Right lobe of liver (tissue), 4 donors: Measurements from ENCODE around the gene SPA17.

Source experiments
- POLR2A ChIP-seq: fragments of 450-650 bp; IDR thresholded peaks from one replicate; pipeline ENCODE4 v1.6.1; 2017; ENCODE audit warnings: antibody characterized with exemption, mild to moderate bottlenecking
- TF ChIP-seq, protein P1 (sequence below), 4 donors: fragments of 200-600 bp in 3 of 4; fragments of 450-650 bp in 1 of 4; IDR thresholded peaks; one replicate each; pipeline versions ENCODE4 v1.5.1 to v1.8.0; 2016 to 2022; ENCODE audit warnings: antibody characterized with exemption in 4 of 4, mild to moderate bottlenecking in 2 of 4
- donor health status: DM: no; HTN: no; CAD: no.
- donor health status: DM: no; HTN: no; CAD: no.
- donor health status: DM: no; HTN: yes; CAD: no.

DNA sequence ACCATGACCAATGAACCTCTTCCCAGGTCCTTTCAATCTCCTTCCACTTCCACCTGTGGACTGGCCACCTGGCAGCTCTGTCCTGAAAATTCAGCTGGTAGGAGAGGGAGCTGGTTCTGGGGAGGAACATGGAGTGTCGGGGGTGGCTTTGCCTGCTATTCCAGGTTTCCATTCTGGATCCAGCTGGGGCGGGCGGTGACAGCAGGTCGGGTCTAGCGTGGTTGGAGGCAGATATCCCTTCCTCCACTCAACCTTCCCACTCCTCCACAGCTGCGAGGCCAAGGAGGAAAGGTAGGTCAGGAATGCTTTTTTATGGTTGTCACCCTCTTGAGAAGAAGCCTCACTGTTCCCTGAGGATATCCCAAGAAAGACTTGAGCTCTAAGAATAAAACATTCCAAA is 69.3 kb downstream of the SPA17 start:
- TF ChIP-seq, protein P1, sequence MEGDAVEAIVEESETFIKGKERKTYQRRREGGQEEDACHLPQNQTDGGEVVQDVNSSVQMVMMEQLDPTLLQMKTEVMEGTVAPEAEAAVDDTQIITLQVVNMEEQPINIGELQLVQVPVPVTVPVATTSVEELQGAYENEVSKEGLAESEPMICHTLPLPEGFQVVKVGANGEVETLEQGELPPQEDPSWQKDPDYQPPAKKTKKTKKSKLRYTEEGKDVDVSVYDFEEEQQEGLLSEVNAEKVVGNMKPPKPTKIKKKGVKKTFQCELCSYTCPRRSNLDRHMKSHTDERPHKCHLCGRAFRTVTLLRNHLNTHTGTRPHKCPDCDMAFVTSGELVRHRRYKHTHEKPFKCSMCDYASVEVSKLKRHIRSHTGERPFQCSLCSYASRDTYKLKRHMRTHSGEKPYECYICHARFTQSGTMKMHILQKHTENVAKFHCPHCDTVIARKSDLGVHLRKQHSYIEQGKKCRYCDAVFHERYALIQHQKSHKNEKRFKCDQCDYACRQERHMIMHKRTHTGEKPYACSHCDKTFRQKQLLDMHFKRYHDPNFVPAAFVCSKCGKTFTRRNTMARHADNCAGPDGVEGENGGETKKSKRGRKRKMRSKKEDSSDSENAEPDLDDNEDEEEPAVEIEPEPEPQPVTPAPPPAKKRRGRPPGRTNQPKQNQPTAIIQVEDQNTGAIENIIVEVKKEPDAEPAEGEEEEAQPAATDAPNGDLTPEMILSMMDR (IDR thresholded peaks at IDR 0.05) = no peak
- no peak for TF ChIP-seq POLR2A
